HEK293T (cell line): ENCODE data around the gene COPB2.

Experiments used
- CTCF ChIA-PET: fragments of 350-600 bp; formaldehyde crosslinking; extraction: SDS; loops from one replicate; lab custom pipeline; 2021; ENCODE audit warnings: antibody characterized with exemption, inconsistent platforms; lab: Yijun Ruan, JAX
- POLR2A ChIA-PET: fragments of 350-600 bp; formaldehyde crosslinking; extraction: SDS; loops from one replicate; lab custom pipeline; 2020; ENCODE audit warnings: antibody characterized with exemption, inconsistent platforms; lab: Yijun Ruan, JAX
- DNase-seq: peaks from one replicate; pipeline ENCODE4 v3.0.0; 2012; ENCODE audit warnings: mixed read lengths; ENCODE audit errors: extremely low spot score
- ARNT ChIP-seq: fragments of 450-650 bp; IDR thresholded peaks from 2 replicates; pipeline ENCODE4 v1.6.1; 2017; ENCODE audit warnings: mild to moderate bottlenecking
- BHLHE40 ChIP-seq: fragments of 450-650 bp; IDR thresholded peaks from 2 replicates; pipeline ENCODE4 v1.6.1; 2016; ENCODE audit warnings: mild to moderate bottlenecking, moderate library complexity, borderline replicate concordance
- CTBP1 ChIP-seq: fragments of 450-650 bp; IDR thresholded peaks from 2 replicates; pipeline ENCODE4 v1.6.1; 2016; ENCODE audit warnings: borderline replicate concordance
- FOXA1 ChIP-seq: fragments of 450-650 bp; IDR thresholded peaks from 2 replicates; pipeline ENCODE4 v1.6.1; 2016; ENCODE audit warnings: mild to moderate bottlenecking
- FOXM1 ChIP-seq: fragments of 450-650 bp; IDR thresholded peaks from 2 replicates; pipeline ENCODE4 v1.6.1; 2017; ENCODE audit warnings: mild to moderate bottlenecking, borderline replicate concordance
- HDGF ChIP-seq: fragments of 450-650 bp; IDR thresholded peaks from 2 replicates; pipeline ENCODE4 v1.6.1; 2017; ENCODE audit warnings: antibody characterized with exemption, borderline replicate concordance
- L3MBTL2 ChIP-seq: fragments of 450-650 bp; conservative IDR thresholded peaks from 2 replicates; pipeline ENCODE4 v1.6.1; 2016; ENCODE audit warnings: mild to moderate bottlenecking
- LEF1 ChIP-seq: fragments of 450-650 bp; IDR thresholded peaks from 2 replicates; pipeline ENCODE4 v1.6.1; 2017; ENCODE audit warnings: mild to moderate bottlenecking, borderline replicate concordance
- NFRKB ChIP-seq: fragments of 450-650 bp; IDR thresholded peaks from 2 replicates; pipeline ENCODE4 v1.6.1; 2016; ENCODE audit warnings: mild to moderate bottlenecking, moderate library complexity
- PKNOX1 ChIP-seq: fragments of 450-650 bp; IDR thresholded peaks from 2 replicates; pipeline ENCODE4 v1.6.1; 2016
- SUZ12 ChIP-seq: fragments of 450-650 bp; IDR thresholded peaks from 2 replicates; pipeline ENCODE4 v1.6.1; 2016; ENCODE audit warnings: mild to moderate bottlenecking
- TARDBP ChIP-seq: fragments of 450-650 bp; IDR thresholded peaks from 2 replicates; pipeline ENCODE4 v1.6.1; 2016
- ZNF384 ChIP-seq: fragments of 450-650 bp; IDR thresholded peaks from 2 replicates; pipeline ENCODE4 v1.6.1; 2016

Gene COPB2

GRCh38 chr3:139309061-139309591 is 80.3 kb downstream of the COPB2 start:
- DNase-seq: no peak
- TF ChIP-seq TARDBP (no peak), HDGF (no peak), PKNOX1 (no peak), NFRKB (no peak), FOXM1 (no peak)
- POLR2A ChIA-PET: no interaction called here
- CTCF ChIA-PET: no interaction called here

GRCh38 chr3:139308560-139308959 is 80.9 kb downstream of the COPB2 start:
- CTCF ChIA-PET: no interaction called here
- TF ChIP-seq FOXA1: no peak
- TF ChIP-seq BHLHE40: no peak
- no peak for TF ChIP-seq FOXM1
- no peak for TF ChIP-seq CTBP1
- TF ChIP-seq SUZ12: no peak
- no peak for TF ChIP-seq TARDBP
- TF ChIP-seq L3MBTL2: no peak
- 0 out of 2 replicates have a peak, but pooled peaks have one; percentile 14 for TF ChIP-seq PKNOX1
- no peak for TF ChIP-seq LEF1
- POLR2A ChIA-PET: no interaction called here
- DNase-seq: no peak

- TF ChIP-seq TARDBP (no peak), BHLHE40 (no peak), LEF1 (no peak), ZNF384 (no peak), SUZ12 (no peak), FOXM1 (no peak), ARNT (no peak), NFRKB (no peak)
- CTCF ChIA-PET: no interaction called here
- no peak for DNase-seq
- POLR2A ChIA-PET: no interaction called here
Measured at GRCh38 chr3:139307601-139308555, 81.6 kb downstream of the COPB2 start.
